Measurements from ENCODE around the gene CHID1.

CHID1 gene

GRCh38 chr11:833849-834311 lies 76.7 kb downstream of the CHID1 start:
- Mint-ChIP-seq H3K27me3 (peaks cover 15% of the 10 kb centered on the region), H3K27ac (ENCODE audit: low read depth) (no peak overlapping the region), H3K36me3 (ENCODE audit: insufficient read depth) (peaks cover 2% of the 10 kb centered on the region), H3K9me3 (no peaks in the 10 kb centered on the region), H3K4me3 (peak overlapping the region; percentile 67), H3K4me1 (peaks cover 7% of the 10 kb centered on the region)
- DNase-seq (ENCODE audit: low spot score in 2 of 2) (no peak), ATAC-seq (replicated peaks; ENCODE audit: extremely low read depth, poor library complexity, severe bottlenecking) (no peak)

- DNase-seq (ENCODE audit: low spot score in 2 of 2): no peak
- no peak overlapping the region for H3K27ac Mint-ChIP-seq (ENCODE audit: low read depth)
- H3K9me3 Mint-ChIP-seq: no peaks in the 10 kb centered on the region
- H3K4me1 Mint-ChIP-seq: peaks cover 8% of the 10 kb centered on the region
- H3K4me3 Mint-ChIP-seq: peak overlapping the region; percentile 67
- ATAC-seq (replicated peaks; ENCODE audit: extremely low read depth, poor library complexity, severe bottlenecking): peak; percentile 41
- H3K36me3 Mint-ChIP-seq (ENCODE audit: insufficient read depth): no peaks in the 10 kb centered on the region
- H3K27me3 Mint-ChIP-seq: peaks cover 21% of the 10 kb centered on the region
Measured at GRCh38 chr11:833114-833791, 77.4 kb downstream of the CHID1 start.

GRCh38 chr11:832529-833113 lies 78.0 kb downstream of the CHID1 start, which contains the start of gene CD151:
Gene CD151 (plus strand): TSS chr11:832952. CDS start chr11:836070, 3,118 bp downstream.
- Mint-ChIP-seq H3K9me3 (no peaks in the 10 kb centered on the region), H3K36me3 (ENCODE audit: insufficient read depth) (no peaks in the 10 kb centered on the region), H3K4me1 (peaks cover 13% of the 10 kb centered on the region), H3K27ac (ENCODE audit: low read depth) (no peak within 1 kb of the TSS), H3K4me3 (peak within 1 kb of the TSS; percentile 73), H3K27me3 (peaks cover 28% of the 10 kb centered on the region)
- DNase-seq (ENCODE audit: low spot score in 2 of 2): no peak
- peak; percentile 61 for ATAC-seq (replicated peaks; ENCODE audit: extremely low read depth, poor library complexity, severe bottlenecking)

GRCh38 chr11:831961-832528 lies 78.6 kb downstream of the CHID1 start:
- ATAC-seq (replicated peaks; ENCODE audit: extremely low read depth, poor library complexity, severe bottlenecking): no peak
- no peaks in the 10 kb centered on the region for H3K36me3 Mint-ChIP-seq (ENCODE audit: insufficient read depth)
- peaks cover 16% of the 10 kb centered on the region for H3K4me1 Mint-ChIP-seq
- peak overlapping the region; percentile 73 for H3K4me3 Mint-ChIP-seq
- H3K27ac Mint-ChIP-seq (ENCODE audit: low read depth): no peak overlapping the region
- peaks cover 31% of the 10 kb centered on the region for H3K27me3 Mint-ChIP-seq
- DNase-seq (ENCODE audit: low spot score in 2 of 2): no peak
- no peaks in the 10 kb centered on the region for H3K9me3 Mint-ChIP-seq

GRCh38 chr11:831118-831864 lies 79.3 kb downstream of the CHID1 start:
- Mint-ChIP-seq H3K4me3 (peak overlapping the region; percentile 73), H3K27ac (ENCODE audit: low read depth) (no peak overlapping the region), H3K4me1 (peaks cover 16% of the 10 kb centered on the region), H3K9me3 (no peaks in the 10 kb centered on the region), H3K36me3 (ENCODE audit: insufficient read depth) (peaks cover 2% of the 10 kb centered on the region), H3K27me3 (peaks cover 31% of the 10 kb centered on the region)
- DNase-seq (ENCODE audit: low spot score in 2 of 2) (no peak), ATAC-seq (replicated peaks; ENCODE audit: extremely low read depth, poor library complexity, severe bottlenecking) (no peak)

GRCh38 chr11:830295-831117 lies 80.1 kb downstream of the CHID1 start:
- DNase-seq (ENCODE audit: low spot score in 2 of 2) (peak; percentile 39 to 44), ATAC-seq (replicated peaks; ENCODE audit: extremely low read depth, poor library complexity, severe bottlenecking) (peak; percentile 50)
- Mint-ChIP-seq H3K9me3 (no peaks in the 10 kb centered on the region), H3K4me3 (peak overlapping the region; percentile 73), H3K36me3 (ENCODE audit: insufficient read depth) (peaks cover 3% of the 10 kb centered on the region), H3K4me1 (peaks cover 16% of the 10 kb centered on the region), H3K27ac (ENCODE audit: low read depth) (no peak overlapping the region), H3K27me3 (peaks cover 31% of the 10 kb centered on the region)

GRCh38 chr11:829847-830294 lies 80.7 kb downstream of the CHID1 start:
- no peak overlapping the region for H3K27ac Mint-ChIP-seq (ENCODE audit: low read depth)
- H3K4me1 Mint-ChIP-seq: peaks cover 16% of the 10 kb centered on the region
- peaks cover 4% of the 10 kb centered on the region for H3K36me3 Mint-ChIP-seq (ENCODE audit: insufficient read depth)
- no peak for DNase-seq (ENCODE audit: low spot score in 2 of 2)
- peak; percentile 3 for ATAC-seq (replicated peaks; ENCODE audit: extremely low read depth, poor library complexity, severe bottlenecking)
- peak overlapping the region; percentile 73 for H3K4me3 Mint-ChIP-seq
- H3K9me3 Mint-ChIP-seq: no peaks in the 10 kb centered on the region
- H3K27me3 Mint-ChIP-seq: peaks cover 31% of the 10 kb centered on the region

- no peak overlapping the region for H3K27ac Mint-ChIP-seq (ENCODE audit: low read depth)
- DNase-seq (ENCODE audit: low spot score in 2 of 2) (no peak), ATAC-seq (replicated peaks; ENCODE audit: extremely low read depth, poor library complexity, severe bottlenecking) (no peak)
- H3K27me3 Mint-ChIP-seq: peaks cover 31% of the 10 kb centered on the region
- H3K36me3 Mint-ChIP-seq (ENCODE audit: insufficient read depth): peaks cover 7% of the 10 kb centered on the region
- H3K4me3 Mint-ChIP-seq: peak overlapping the region; percentile 73
- no peaks in the 10 kb centered on the region for H3K9me3 Mint-ChIP-seq
- H3K4me1 Mint-ChIP-seq: peaks cover 16% of the 10 kb centered on the region
Measured at GRCh38 chr11:829176-829846, 81.3 kb downstream of the CHID1 start.

GRCh38 chr11:828506-829175 lies 82.0 kb downstream of the CHID1 start:
- Mint-ChIP-seq H3K27me3 (peaks cover 31% of the 10 kb centered on the region), H3K4me3 (peak overlapping the region; percentile 73)
- no peak for DNase-seq (ENCODE audit: low spot score in 2 of 2)

GRCh38 chr11:827897-828192 lies 82.8 kb downstream of the CHID1 start, which contains the start of gene CRACR2B:
Gene CRACR2B (plus strand): TSS chr11:827919. CDS start chr11:828608, 689 bp downstream.
- Mint-ChIP-seq H3K9me3 (no peaks in the 10 kb centered on the region), H3K27me3 (peaks cover 31% of the 10 kb centered on the region), H3K4me1 (peaks cover 16% of the 10 kb centered on the region), H3K4me3 (peak within 1 kb of the TSS; percentile 73), H3K27ac (ENCODE audit: low read depth) (no peak within 1 kb of the TSS), H3K36me3 (ENCODE audit: insufficient read depth) (peaks cover 13% of the 10 kb centered on the region)
- no peak for ATAC-seq (replicated peaks; ENCODE audit: extremely low read depth, poor library complexity, severe bottlenecking)
- DNase-seq (ENCODE audit: low spot score in 2 of 2): no peak

More at GRCh38 chr11:828506-829175, 82.0 kb downstream of the CHID1 start:
- H3K36me3 Mint-ChIP-seq (ENCODE audit: insufficient read depth): peaks cover 11% of the 10 kb centered on the region
- H3K9me3 Mint-ChIP-seq: no peaks in the 10 kb centered on the region
- peaks cover 16% of the 10 kb centered on the region for H3K4me1 Mint-ChIP-seq
- ATAC-seq (replicated peaks; ENCODE audit: extremely low read depth, poor library complexity, severe bottlenecking): no peak
- H3K27ac Mint-ChIP-seq (ENCODE audit: low read depth): no peak overlapping the region

All from central memory CD8-positive, alpha-beta T cell (primary cell).